K562 (cell line): ENCODE measurements around the gene NUTM1. TPM values are rescaled to one million over a fixed set of nuclear protein-coding genes. Genes with fewer than 3 reads are reported as not detected.

ENCODE experiments used
- ARID2 ChIP-seq: fragments of 450-650 bp; IDR thresholded peaks from 2 replicates; pipeline ENCODE4 v1.6.1; 2017; ENCODE audit warnings: antibody characterized with exemption, mild to moderate bottlenecking
- CBX5 ChIP-seq: IDR thresholded peaks from 2 replicates; pipeline ENCODE4 v1.6.1; 2014; ENCODE audit warnings: low read depth, borderline replicate concordance
- CTBP1 ChIP-seq: fragments of 450-650 bp; IDR thresholded peaks from 2 replicates; pipeline ENCODE4 v1.6.1; 2016; ENCODE audit warnings: borderline replicate concordance
- FOXM1 ChIP-seq, 2 experiments: fragments of 450-650 bp in 1 of 2; sonication (generic) in 1 of 2; formaldehyde crosslinking in 1 of 2; IDR thresholded peaks; 2 replicates each; pipeline versions ENCODE4 v1.6.1 to v1.9.0; 2017 to 2022; ENCODE audit warnings: low read depth in 2 of 2, mild to moderate bottlenecking in 2 of 2, missing genetic modification reagents in 1 of 2, moderate library complexity in 1 of 2
- GATAD2A ChIP-seq: fragments of 450-650 bp; IDR thresholded peaks from 2 replicates; pipeline ENCODE4 v1.6.1; 2017
- HNRNPLL ChIP-seq: fragments of 200-400 bp; formaldehyde crosslinking; IDR thresholded peaks from 2 replicates; pipeline ENCODE4 v1.6.1; 2017; ENCODE audit warnings: low read length, low read depth, mild to moderate bottlenecking; ENCODE audit not compliant: poor library complexity, severe bottlenecking
- IFI16 ChIP-seq: fragments of 250-450 bp; sonication (Bioruptor Pico); IDR thresholded peaks from 2 replicates; pipeline ENCODE4 v2.1.2; 2022; ENCODE audit warnings: mild to moderate bottlenecking, inconsistent platforms
- L3MBTL2 ChIP-seq: fragments of 450-650 bp; IDR thresholded peaks from 2 replicates; pipeline ENCODE4 v1.6.1; 2016; ENCODE audit warnings: mild to moderate bottlenecking, moderate library complexity
- MEF2A ChIP-seq: IDR thresholded peaks from 2 replicates; pipeline ENCODE4 v1.6.1; 2011; ENCODE audit warnings: low read depth, mild to moderate bottlenecking, low read length, moderate library complexity; ENCODE audit not compliant: control insufficient read depth
- MITF ChIP-seq: IDR thresholded peaks from 2 replicates; pipeline ENCODE4 v1.6.1; 2014; ENCODE audit warnings: antibody characterized with exemption
- NRF1 ChIP-seq, 2 experiments: fragments of 450-650 bp; IDR thresholded peaks in 1 of 2; conservative IDR thresholded peaks in 1 of 2; 2 replicates each; pipeline ENCODE4 v1.6.1; 2014; ENCODE audit warnings: mild to moderate bottlenecking in 2 of 2
- PKNOX1 ChIP-seq: fragments of 450-650 bp; IDR thresholded peaks from 2 replicates; pipeline ENCODE4 v1.6.1; 2016
- POLR3A ChIP-seq: IDR thresholded peaks from 2 replicates; pipeline ENCODE4 v1.6.1; 2011; ENCODE audit warnings: borderline replicate concordance, mild to moderate bottlenecking, moderate library complexity; ENCODE audit not compliant: insufficient read length, insufficient read depth; ENCODE audit errors: extremely low read depth
- RBFOX2 ChIP-seq: fragments of 200-400 bp; formaldehyde crosslinking; IDR thresholded peaks from 2 replicates; pipeline ENCODE4 v1.6.1; 2017; ENCODE audit warnings: low read depth, mild to moderate bottlenecking, low read length, moderate library complexity
- SRSF1 ChIP-seq: fragments of 200-400 bp; formaldehyde crosslinking; IDR thresholded peaks from 2 replicates; pipeline ENCODE4 v1.6.1; 2017; ENCODE audit warnings: mild to moderate bottlenecking, low read depth, low read length, moderate library complexity
- TAF7 ChIP-seq: fragments of 450-650 bp; IDR thresholded peaks from 2 replicates; pipeline ENCODE4 v1.6.1; 2016; ENCODE audit warnings: missing genetic modification characterization, missing compliant biosample characterization
- TBL1XR1 ChIP-seq, 2 experiments: IDR thresholded peaks; 2 replicates each; pipeline ENCODE4 v1.6.1; 2012; ENCODE audit warnings: improper control_type of control experiment in 2 of 2, low read length in 2 of 2, mild to moderate bottlenecking in 1 of 2
- TFAP4 ChIP-seq: sonication (generic); formaldehyde crosslinking; IDR thresholded peaks from 2 replicates; pipeline ENCODE4 v1.8.0; 2022; ENCODE audit warnings: missing genetic modification reagents, mild to moderate bottlenecking, moderate library complexity, borderline replicate concordance
- XRCC3 ChIP-seq: fragments of 450-650 bp; IDR thresholded peaks from 2 replicates; pipeline ENCODE4 v1.6.1; 2017; ENCODE audit warnings: mild to moderate bottlenecking, moderate library complexity
- ZBED1 ChIP-seq: IDR thresholded peaks from 2 replicates; pipeline ENCODE4 v1.6.1; 2014
- ZBTB17 ChIP-seq: fragments of 450-650 bp; formaldehyde crosslinking; IDR thresholded peaks from 2 replicates; pipeline ENCODE4 v1.4.0; 2020; ENCODE audit warnings: mild to moderate bottlenecking
- ZNF282 ChIP-seq: sonication (generic); formaldehyde crosslinking; IDR thresholded peaks from 2 replicates; pipeline ENCODE4 v1.8.1; 2023; ENCODE audit warnings: missing genetic modification reagents
- ZNF699 ChIP-seq: fragments of 250-450 bp; sonication (Bioruptor Pico); IDR thresholded peaks from 2 replicates; pipeline ENCODE4 v1.8.0; 2021; ENCODE audit warnings: mild to moderate bottlenecking, moderate library complexity; ENCODE audit not compliant: insufficient replicate concordance
- polyA plus RNA-seq, 8 experiments: library from polyadenylated mRNA; depleted of rRNA in 4 of 8; stranded (reverse) in 5 of 8; unstranded in 3 of 8; fragments of >200 nt; fragmentation: Nextera tagmentation in 2 of 8; fragmentation: Illumina TruSeq in 1 of 8; extraction: Ambion mirVana in 2 of 8; extraction: Trizol in 1 of 8; gene quantifications; 2 replicates each; pipeline versions ENCODE4 v1.2.1 to v1.2.3, GENCODE V29; 2011 to 2014; ENCODE audit warnings: inconsistent platforms in 1 of 8, missing spikeins in 1 of 8
- total RNA-seq, 7 experiments: library from RNA; depleted of rRNA in 6 of 7; stranded (reverse); fragments of >200 nt in 6 of 7; fragmentation: Illumina TruSeq in 2 of 7; extraction: Trizol in 2 of 7; gene quantifications; 2 replicates each; pipeline versions ENCODE4 v1.2.1 to v1.2.3, GENCODE V29; 2011 to 2021; ENCODE audit warnings: low replicate concordance in 1 of 7
- TF ChIP-seq, protein P1 (sequence below), 2 experiments: fragments of 450-650 bp in 1 of 2; sonication (generic) in 1 of 2; formaldehyde crosslinking; conservative IDR thresholded peaks; 2 replicates each; pipeline versions ENCODE4 v1.4.0 to v1.8.1; 2020 to 2022; ENCODE audit warnings: mild to moderate bottlenecking in 1 of 2, missing genetic modification reagents in 1 of 2

Gene NUTM1
- total and polyA plus RNA-seq, 9 of the 15 experiments (the other 6 are each of a cell fraction or from before 2014, with no cell fraction given), result 0.01 to 0.05 (median 0.04) TPM; not detected in 4

DNA sequence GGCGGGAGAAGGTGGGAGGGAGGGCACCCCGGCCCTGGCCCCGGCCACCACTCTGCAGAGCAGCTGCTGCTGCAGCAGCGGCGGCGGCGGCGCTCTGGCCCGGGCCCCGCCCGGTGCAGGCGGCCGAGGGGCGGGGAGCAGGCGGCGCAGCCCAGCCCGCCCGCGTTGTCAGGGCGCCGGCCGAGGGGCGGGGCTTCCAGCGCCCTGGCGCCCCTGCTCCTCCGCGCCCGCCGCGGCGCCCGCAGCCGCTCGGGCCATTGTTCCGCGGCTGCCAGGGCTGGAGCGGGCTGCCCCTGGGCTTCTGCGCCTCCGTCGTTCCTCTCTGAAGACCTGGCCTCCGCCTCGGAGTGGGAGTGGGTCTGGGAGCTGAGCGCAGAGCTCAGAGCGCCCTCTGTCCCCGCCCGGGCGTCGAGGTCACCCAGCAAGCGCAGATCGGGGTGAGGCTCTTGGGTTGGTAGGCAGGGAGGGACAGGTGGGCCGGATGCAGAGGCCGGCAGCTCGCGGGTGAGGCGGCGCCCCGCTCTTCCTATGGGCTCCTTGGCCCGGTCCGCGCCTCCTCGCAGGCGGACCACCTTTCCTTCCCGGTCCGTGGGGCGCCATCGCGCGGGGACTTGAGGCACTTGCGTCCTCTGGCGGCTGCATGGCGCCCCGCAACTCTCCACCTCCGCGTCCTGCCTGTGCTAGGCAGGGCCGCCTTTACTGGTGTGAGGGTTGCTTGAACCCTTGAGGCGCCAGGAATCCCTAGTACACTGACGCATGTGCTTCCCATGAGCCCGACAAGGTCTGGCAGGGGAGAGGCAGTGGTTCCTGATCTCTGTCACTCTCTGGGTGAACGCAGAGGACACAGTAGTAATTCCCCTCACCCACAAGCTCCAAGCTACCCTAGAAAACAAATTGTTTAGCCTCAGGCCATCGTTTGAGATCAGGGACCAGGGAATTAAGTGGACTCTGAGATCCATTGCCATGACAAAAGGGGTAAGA lies 24.3 kb downstream of the NUTM1 start, which contains the start of gene LPCAT4 (continued):
- TF ChIP-seq XRCC3 (no peak), ZNF699 (no peak), MITF (no peak), NRF1 (conservative IDR thresholded peaks at IDR 0.05 in 1 of 2, IDR thresholded peaks at IDR 0.05 in 1 of 2) (peak; percentile 62 to 63), ZBTB17 (CRISPR knock-in tag) (peak; percentile 33; the same call in 1 of the 2 replicates), TFAP4 (CRISPR knock-in tag) (peak; percentile 67), L3MBTL2 (peak; percentile 89), TAF7 (tag) (no peak; the same call in none of the 2 replicates), IFI16 (CRISPR knock-in tag) (no peak), ZBED1 (peak; percentile 52; the same call in 1 of the 2 replicates), SRSF1 (no peak), FOXM1 (IDR thresholded peaks at IDR 0.05; ENCODE audit: low read depth) (no peak), FOXM1 (CRISPR knock-in tag; IDR thresholded peaks at IDR 0.05; ENCODE audit: low read depth) (no peak), ZNF282 (CRISPR knock-in tag) (no peak), CTBP1 (peak; percentile 93), ARID2 (0 out of 2 replicates have a peak, but pooled peaks have one; percentile 33), POLR3A (no peak), TBL1XR1 (IDR thresholded peaks at IDR 0.05; ENCODE audit: low read length in 2 of 2) (0 out of 4 replicates have a peak, but pooled peaks of 1 of the 2 experiments have one; percentile 47), CBX5 (no peak), GATAD2A (peak; percentile 49; the same call in 1 of the 2 replicates), MEF2A (0 out of 2 replicates have a peak, but pooled peaks have one; percentile 13), PKNOX1 (no peak), RBFOX2 (peak; percentile 88), HNRNPLL (no peak)
- TF ChIP-seq, protein P1, sequence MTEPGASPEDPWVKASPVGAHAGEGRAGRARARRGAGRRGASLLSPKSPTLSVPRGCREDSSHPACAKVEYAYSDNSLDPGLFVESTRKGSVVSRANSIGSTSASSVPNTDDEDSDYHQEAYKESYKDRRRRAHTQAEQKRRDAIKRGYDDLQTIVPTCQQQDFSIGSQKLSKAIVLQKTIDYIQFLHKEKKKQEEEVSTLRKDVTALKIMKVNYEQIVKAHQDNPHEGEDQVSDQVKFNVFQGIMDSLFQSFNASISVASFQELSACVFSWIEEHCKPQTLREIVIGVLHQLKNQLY (CRISPR knock-in tag; conservative IDR thresholded peaks at IDR 0.05), result no peak
